ENCODE results near the gene COL9A3.

- TF ChIP-seq POLR2A (IDR thresholded peaks at IDR 0.05; ENCODE audit: low read depth, low read length): no peak
- no peak for TF ChIP-seq TAF1 (IDR thresholded peaks at IDR 0.05; ENCODE audit: low read depth, low read length)
- no peak for TF ChIP-seq POLR2AphosphoS5 (IDR thresholded peaks at IDR 0.05; ENCODE audit: low read depth, low read length)
These were observed 2.8 kb downstream of the COL9A3 start for GRCh38 chr20:62819494-62820174.

Data from GM12891 (cell line).